NK-92 (cell line): ENCODE data around the gene AUH.

Experiments used
- DNase-seq: peaks from one replicate; lab custom pipeline; 2025; ENCODE audit not compliant: unreplicated experiment; lab: John Stamatoyannopoulos, UW

The AUH gene

GRCh38 chr9:91297306-91297705, 64.4 kb downstream of the AUH start:
- DNase-seq = no peak

GRCh38 chr9:91296354-91296753, 65.4 kb downstream of the AUH start:
- DNase-seq = no peak

- DNase-seq = no peak
Observed at GRCh38 chr9:91295357-91295756, 66.4 kb downstream of the AUH start.

- no peak for DNase-seq
Observed at GRCh38 chr9:91291866-91292265, 69.9 kb downstream of the AUH start.

- DNase-seq = no peak
Observed at GRCh38 chr9:91289244-91289643, 72.5 kb downstream of the AUH start.

- no peak for DNase-seq
Observed at GRCh38 chr9:91285729-91286353, 75.9 kb downstream of the AUH start.

- DNase-seq = no peak
Observed at GRCh38 chr9:91282292-91282691, 79.4 kb downstream of the AUH start.

GRCh38 chr9:91279296-91280204, 82.2 kb downstream of the AUH start:
- DNase-seq = no peak

GRCh38 chr9:91276513-91276912, 85.2 kb downstream of the AUH start:
- no peak for DNase-seq

- no peak for DNase-seq
Observed at GRCh38 chr9:91275655-91276054, 86.1 kb downstream of the AUH start.

- DNase-seq = no peak
Observed at GRCh38 chr9:91274949-91275492, 86.7 kb downstream of the AUH start.

GRCh38 chr9:91273853-91274552, 87.7 kb downstream of the AUH start:
- no peak for DNase-seq

- no peak for DNase-seq
Observed at GRCh38 chr9:91271156-91271555, 90.6 kb downstream of the AUH start.

GRCh38 chr9:91269907-91270491, 91.7 kb downstream of the AUH start:
- no peak for DNase-seq

GRCh38 chr9:91266448-91266847, 95.3 kb downstream of the AUH start:
- no peak for DNase-seq

- no peak for DNase-seq
Observed at GRCh38 chr9:91265514-91265913, 96.2 kb downstream of the AUH start.

- no peak for DNase-seq
Observed at GRCh38 chr9:91261417-91261816, 100.3 kb downstream of the AUH start.

GRCh38 chr9:91259162-91259561, 102.6 kb downstream of the AUH start:
- DNase-seq = no peak

- DNase-seq = no peak
Observed at GRCh38 chr9:91258451-91258850, 103.3 kb downstream of the AUH start.

- no peak for DNase-seq
Observed at GRCh38 chr9:91256235-91256634, 105.5 kb downstream of the AUH start.

GRCh38 chr9:91255327-91255726, 106.4 kb downstream of the AUH start:
- no peak for DNase-seq
